GM18505 (cell line): Measurements from ENCODE around the gene MC1R.

ENCODE experiments used
- ATAC-seq: cut with Tn5 transposase; IDR thresholded peaks from one replicate; pipeline ENCODE4 v1.9.1; 2021; ENCODE audit not compliant: unreplicated experiment
- POLR2A ChIP-seq: IDR thresholded peaks from 4 replicates; pipeline ENCODE4 v1.6.1; 2011; ENCODE audit warnings: borderline replicate concordance; ENCODE audit not compliant: insufficient read depth, insufficient read length; ENCODE audit errors: extremely low read depth

MC1R gene

GRCh38 chr16:89904606-89905510 lies 13.8 kb upstream of the MC1R start:
- no peak for ATAC-seq
- peak; percentile 16 for TF ChIP-seq POLR2A

DNA sequence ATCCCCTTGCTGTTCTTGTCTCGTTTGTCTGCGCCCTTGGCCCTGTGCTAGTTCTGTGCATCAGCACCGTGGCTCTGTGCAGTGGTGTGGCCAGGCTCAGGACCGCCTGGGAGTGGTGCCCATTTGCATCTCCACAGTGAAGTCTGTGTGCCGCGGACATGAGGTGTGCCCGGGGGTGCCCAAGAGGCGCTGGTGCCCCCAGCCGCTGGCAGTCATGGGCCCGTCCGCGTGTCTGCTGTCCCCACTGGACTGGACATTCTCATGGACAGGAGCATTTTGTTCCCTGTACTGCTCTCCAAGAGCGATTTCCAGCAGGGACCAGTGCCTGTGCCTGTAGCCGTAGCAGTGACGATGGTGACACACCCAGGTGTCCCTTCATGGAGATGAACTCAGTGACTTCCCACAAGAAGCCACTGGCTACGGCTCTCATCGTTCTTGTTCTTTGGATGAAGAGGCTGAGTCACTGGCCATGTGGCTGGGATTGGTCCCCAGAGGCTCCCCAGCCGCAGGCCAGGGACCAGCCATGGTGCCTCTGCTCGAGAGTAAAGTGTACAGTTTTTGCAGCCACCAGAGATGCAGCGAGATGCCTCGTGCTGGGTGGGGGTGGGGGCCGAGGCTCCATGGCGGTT lies 13.0 kb upstream of the MC1R start:
- no peak for TF ChIP-seq POLR2A
- ATAC-seq: no peak

GRCh38 chr16:89906140-89907025 lies 12.3 kb upstream of the MC1R start:
- TF ChIP-seq POLR2A: no peak
- no peak for ATAC-seq

- no peak for ATAC-seq
- TF ChIP-seq POLR2A: no peak
Observed at GRCh38 chr16:89907055-89907814, 11.4 kb upstream of the MC1R start.

GRCh38 chr16:89908236-89908635 lies 10.4 kb upstream of the MC1R start:
- no peak for TF ChIP-seq POLR2A

DNA sequence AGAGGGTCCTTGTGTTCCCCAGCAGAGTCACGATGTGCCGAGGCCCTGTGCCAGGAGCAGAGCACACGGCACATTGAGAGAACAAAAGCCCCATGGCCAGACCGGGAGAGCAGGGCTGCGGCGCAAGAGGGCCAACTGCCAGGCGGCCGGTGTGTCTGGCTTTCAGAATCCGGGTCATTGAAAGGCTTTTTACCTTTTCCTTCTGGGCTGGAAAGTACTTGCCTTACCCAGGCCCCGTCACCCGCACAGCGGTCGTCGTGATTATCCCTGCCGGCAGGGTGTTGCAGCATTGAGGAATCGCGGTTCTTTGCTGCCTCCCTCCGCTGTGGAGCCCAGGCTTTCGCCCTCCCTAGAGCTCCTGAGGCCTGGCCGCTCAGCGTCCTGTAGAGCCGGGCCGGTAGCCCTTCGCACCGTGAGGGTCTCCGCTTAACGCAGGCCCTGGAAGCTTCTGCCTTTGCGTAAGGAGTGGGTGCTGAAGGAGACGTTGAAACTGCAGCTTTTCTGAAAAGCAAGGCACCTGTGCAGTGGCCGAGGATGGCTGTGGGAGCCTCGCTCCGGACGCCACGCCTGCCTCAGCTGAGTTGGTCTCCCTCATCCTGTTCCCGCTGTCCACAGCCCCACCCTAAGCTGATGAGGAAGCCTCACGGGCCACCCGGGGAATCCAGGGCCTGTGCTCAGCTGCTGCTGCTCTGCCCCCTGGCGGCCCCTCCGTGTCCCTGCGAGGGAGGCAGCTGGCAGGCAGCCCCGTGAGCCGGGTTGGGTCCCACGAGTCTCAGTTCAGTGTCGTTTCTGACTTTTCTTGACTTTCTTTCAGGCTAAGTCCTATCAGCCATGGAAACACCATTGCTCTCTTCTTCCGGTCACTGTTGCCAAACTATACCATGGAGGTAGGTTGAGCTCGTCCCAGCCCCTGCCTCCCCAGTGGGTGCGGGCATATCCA lies 8.6 kb upstream of the MC1R start:
- peak; percentile 50 for ATAC-seq

More at GRCh38 chr16:89908236-89908635, 10.4 kb upstream of the MC1R start:
- ATAC-seq: no peak

DNA sequence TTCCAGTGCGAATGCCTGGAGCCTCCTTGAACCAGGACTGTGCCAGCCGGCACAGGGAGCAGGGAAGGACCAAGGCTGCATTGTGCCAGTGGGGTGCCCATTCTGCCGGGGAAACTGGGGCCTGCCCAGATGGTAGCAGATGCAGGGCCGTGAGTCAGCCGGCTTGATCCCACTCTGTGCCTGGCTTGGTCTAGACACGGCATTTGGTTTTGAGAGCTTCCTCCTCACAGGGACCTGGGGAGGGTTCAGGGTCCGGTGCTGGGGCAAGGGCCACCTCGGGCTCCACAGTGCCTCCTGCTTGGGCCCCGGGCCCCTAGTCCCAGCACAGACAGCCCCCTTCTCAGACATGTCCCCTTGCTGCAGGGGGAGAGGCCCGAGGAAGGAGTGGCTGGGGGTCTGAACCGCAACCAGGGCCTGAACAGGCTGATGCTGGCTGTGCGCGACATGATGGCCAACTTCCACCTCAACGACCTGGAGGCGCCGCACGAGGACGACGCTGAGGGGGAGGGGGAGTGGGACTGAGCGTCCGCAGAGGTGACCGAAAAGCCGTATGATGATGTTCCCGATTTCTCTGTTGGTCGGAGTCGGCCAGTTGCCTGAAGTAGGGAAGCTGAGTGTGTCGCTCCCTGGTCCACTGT lies 7.8 kb upstream of the MC1R start:
- no peak for TF ChIP-seq POLR2A
- no peak for ATAC-seq

More for the DNA sequence above, 8.6 kb upstream of the MC1R start:
- no peak for TF ChIP-seq POLR2A

DNA sequence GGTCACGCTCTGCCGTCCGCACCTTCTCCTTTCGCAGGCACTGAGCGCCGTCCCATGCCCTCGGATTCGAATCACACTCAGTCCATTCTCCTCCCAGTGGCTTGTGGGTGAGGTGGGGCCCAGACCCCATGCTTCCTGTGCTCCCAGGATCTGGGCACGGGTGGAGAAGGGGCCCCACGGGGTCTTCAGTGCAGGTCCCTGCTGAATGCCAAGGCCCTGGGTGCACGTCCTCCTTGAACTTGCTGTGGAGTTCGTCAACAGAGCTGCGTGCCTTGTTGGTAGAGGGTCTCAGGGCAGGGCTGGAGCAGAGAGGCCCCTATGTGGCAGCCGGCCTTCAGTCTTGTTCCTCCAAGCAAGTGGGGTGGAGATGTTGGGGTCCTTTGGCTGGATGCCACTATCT lies 7.3 kb upstream of the MC1R start:
- no peak for TF ChIP-seq POLR2A
- ATAC-seq: no peak

GRCh38 chr16:89912143-89912542 lies 6.5 kb upstream of the MC1R start:
- TF ChIP-seq POLR2A: no peak
- no peak for ATAC-seq

- TF ChIP-seq POLR2A: no peak
- no peak for ATAC-seq
Observed at GRCh38 chr16:89912627-89913026, 6.0 kb upstream of the MC1R start.
